GM10248 (cell line): ENCODE measurements around the gene FAM53B.

Experiments
- CTCF ChIA-PET: fragments of 300-600 bp; sonication (Branson Sonifier 250); formaldehyde crosslinking; extraction: SDS; loops from one replicate; lab custom pipeline; 2021; ENCODE audit warnings: antibody characterized with exemption; lab: Yijun Ruan, JAX
- POLR2A ChIA-PET: fragments of 350-650 bp; sonication (Branson Sonifier 250); formaldehyde crosslinking; extraction: SDS; loops from one replicate; lab custom pipeline; 2020; ENCODE audit warnings: antibody characterized with exemption; lab: Yijun Ruan, JAX
- DNase-seq: peaks from one replicate; pipeline ENCODE4 v3.0.0; 2012; ENCODE audit errors: extremely low spot score
- TF ChIP-seq, protein P1 (sequence below): IDR thresholded peaks from 2 replicates; pipeline ENCODE4 v1.5.1; 2012; ENCODE audit warnings: mild to moderate bottlenecking, low read depth; ENCODE audit errors: extremely low read depth, missing control alignments, control extremely low read depth

Gene FAM53B

DNA sequence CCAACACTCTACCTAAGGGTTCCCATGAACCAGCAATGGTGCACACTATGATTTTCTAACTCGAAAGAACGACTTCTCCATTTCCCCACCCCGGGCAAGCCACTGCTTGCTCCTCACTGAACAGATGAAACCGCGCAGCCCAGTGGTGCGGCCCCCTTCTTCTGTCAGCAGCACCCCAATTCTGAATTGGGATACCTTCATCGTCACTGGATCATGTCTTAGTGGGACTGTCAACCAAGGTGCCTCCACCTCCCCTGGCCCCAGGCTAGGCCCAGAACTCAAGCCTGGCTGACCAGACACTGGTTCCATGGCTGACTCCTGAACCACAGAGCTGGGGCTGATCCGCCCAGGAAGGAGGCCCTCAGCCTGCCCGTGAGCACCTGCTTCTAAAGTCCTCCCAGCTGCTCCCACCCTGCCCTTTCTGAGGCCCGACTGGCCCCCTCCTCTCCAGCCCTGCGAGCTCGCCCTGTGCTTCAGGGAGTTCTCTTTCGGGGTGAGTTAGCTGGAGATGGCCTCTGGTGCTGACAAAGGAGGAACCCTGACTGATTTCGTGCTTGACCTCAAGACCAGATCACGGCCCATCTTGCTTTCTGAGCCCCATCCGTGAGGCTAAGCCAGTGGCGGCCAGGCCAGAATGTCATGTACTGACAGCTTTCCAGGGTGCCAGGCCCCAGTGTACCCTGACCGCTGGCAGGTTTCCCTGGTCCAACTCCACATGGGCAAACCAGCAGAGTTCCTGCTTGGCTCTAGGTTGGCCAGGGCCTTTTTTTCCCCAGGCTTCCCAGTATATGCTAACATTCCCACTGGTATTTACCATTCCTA, 44.5 kb downstream of the FAM53B start:
- TF ChIP-seq, protein P1, sequence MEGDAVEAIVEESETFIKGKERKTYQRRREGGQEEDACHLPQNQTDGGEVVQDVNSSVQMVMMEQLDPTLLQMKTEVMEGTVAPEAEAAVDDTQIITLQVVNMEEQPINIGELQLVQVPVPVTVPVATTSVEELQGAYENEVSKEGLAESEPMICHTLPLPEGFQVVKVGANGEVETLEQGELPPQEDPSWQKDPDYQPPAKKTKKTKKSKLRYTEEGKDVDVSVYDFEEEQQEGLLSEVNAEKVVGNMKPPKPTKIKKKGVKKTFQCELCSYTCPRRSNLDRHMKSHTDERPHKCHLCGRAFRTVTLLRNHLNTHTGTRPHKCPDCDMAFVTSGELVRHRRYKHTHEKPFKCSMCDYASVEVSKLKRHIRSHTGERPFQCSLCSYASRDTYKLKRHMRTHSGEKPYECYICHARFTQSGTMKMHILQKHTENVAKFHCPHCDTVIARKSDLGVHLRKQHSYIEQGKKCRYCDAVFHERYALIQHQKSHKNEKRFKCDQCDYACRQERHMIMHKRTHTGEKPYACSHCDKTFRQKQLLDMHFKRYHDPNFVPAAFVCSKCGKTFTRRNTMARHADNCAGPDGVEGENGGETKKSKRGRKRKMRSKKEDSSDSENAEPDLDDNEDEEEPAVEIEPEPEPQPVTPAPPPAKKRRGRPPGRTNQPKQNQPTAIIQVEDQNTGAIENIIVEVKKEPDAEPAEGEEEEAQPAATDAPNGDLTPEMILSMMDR, result no peak
- no peak for DNase-seq
- ChIA-PET POLR2A (no interaction called here), CTCF (interaction anchor here (1.4 to 1.5 kb wide), 3 partner anchors 12 to 42 kb away, joined by 3 to 9 read pairs (median 4); no protein-coding TSS in a partner anchor)

DNA sequence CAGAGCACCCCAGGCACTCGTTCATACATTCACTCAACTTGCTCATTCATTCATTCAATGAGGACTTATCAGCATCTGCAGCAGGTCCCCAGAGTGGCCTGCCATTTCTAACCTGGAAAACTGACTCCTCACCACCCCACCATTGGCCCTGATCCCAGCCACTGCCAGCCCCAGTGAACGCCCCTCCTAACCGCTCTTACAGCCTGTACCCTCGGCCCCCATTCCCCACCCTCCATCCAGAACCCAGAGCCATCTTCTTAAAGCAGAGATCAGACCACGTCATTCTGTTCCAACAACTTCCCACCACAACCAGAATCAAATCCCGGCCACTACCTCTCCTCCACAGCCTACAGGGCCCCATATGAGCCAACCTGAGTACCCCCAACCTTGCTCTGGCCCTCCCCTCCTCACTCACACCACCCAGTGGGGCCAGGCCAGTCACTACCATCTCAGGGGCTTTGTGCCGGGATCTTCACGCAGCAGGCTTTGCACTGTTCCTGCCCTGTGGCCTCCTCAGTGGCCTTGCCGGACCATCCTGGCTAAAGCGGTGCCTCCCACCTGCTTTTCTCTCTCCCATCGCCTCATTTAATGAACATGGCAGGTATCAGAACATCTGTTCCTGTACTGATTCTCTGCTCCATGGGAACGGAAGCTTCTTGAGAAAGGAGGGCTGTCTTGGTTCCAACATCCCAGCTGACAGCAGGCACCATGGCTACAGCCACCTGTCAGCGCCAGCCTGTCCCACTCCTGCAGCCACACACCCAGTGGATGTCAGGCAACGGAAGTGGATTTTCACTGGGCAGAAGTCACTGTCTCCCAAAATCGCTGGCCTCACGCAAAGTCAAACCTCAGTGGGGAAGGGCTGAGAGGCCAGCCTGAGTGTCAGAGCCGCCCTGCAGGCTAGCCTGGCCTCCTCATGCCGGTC, 45.4 kb downstream of the FAM53B start:
- ChIA-PET CTCF (interaction anchor here (1.4 to 2.9 kb wide), 5 partner anchors 11 to 43 kb away, joined by 3 to 17 read pairs (median 14); no protein-coding TSS in a partner anchor), POLR2A (no interaction called here)
- DNase-seq, result no peak
- TF ChIP-seq, protein P1, result no peak

DNA sequence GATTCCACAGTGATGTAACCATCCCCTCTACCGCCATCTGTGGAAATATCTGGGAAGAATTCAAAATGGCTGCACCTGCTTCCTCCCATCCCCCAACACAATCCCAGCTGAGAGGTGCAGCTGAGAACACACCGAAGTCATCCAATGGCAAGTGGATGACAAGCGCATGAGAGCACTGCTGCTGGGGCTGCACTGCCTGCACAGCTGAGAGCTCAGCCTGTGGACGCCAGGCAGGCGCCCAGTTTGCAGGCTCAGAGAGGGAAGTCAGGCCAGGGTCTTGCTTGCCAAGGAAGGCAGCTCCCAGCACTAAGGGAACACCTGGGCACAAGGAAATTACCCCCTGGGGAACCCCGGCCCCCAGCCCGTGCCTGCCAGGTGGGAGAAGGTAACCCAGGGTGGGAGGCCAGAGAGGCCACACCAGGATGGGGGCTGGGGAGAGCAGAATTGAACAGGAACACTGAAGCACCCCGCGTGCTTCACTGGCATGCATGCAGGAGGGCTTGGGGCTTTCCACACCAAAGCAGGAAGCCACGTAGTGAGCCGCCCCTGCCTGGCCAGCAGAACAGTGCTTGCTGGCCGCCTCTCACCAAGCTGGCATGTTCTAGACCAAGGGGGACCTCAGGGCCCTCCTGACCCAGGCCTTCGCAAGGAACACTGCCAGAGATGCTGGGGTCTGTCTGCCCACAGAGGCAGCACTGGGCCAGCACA, 46.2 kb downstream of the FAM53B start:
- TF ChIP-seq, protein P1, result no peak
- ChIA-PET CTCF (interaction anchor here (0.9 to 2.9 kb wide), 7 partner anchors 8 to 43 kb away, joined by 3 to 17 read pairs (median 12); no protein-coding TSS in a partner anchor), POLR2A (no interaction called here)
- DNase-seq, result peak; percentile 64

DNA sequence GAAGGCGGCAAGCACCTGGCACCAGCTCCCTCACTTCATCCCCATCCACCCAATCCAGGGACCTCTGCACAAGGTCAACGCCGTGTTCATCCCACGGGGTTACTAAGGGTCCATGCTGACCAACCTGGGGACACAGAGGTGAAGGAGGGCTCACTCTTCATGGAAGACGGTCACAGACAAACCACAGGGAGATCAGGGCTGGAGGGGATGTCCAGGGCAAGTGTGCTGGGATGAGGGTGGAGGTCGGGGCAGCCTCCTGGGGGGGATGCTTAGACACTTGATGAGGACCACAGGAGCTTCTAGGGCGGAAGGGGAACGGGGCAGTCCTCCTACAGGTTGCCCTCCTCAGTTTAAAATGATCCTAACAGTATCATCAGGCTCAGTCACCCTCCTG, 46.7 kb downstream of the FAM53B start:
- POLR2A ChIA-PET, result no interaction called here
- CTCF ChIA-PET, result interaction anchor here (0.9 to 2.9 kb wide), 11 partner anchors 9 to 169 kb away, joined by 3 to 17 read pairs (median 6); no protein-coding TSS in a partner anchor
- TF ChIP-seq, protein P1, result no peak
- DNase-seq, result no peak

DNA sequence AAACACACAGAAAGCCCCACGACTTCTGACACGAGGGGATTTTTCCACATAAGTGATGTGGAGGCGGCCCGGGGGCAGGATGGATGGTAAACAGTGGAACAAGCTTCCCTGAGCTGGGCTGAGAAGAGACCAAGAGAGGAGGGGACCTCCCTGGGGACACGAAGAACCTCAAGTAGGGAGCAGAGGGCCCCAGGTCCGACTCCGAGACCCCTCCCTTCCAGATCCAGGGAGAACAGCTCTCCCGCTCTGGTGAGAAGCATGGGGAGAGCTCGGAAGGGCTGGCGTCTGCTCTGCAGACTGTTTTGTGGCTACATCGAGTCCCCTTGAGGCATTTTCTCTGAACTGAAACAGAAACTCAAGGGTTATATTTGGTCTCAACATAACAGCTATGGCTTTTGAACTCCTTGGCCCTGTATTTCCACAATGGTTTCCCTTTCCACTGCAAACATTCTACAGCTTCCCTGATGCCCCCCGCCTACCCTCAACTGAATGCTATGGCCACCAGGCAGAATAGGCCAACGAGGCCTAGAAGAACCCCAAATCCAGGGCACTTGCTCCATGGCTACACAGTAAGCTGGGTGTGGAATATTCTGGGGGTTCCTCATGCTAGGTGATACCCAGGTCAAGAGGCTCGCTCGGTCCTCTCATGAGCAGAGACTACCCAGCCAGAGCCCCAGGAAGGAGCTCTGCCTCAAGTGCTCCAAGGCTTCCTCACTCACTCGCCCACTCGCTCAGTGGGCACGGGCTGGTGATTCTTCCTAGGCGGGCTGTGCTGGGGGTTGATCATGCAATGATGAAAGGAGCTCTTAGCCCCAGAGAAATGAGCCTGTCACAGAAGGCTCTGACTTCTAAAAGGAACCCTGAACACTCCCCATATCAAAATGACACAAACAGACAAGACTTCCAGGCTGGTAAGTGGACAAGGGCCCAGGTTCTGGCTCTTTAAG, 47.5 kb downstream of the FAM53B start:
- peak; percentile 83 for DNase-seq
- POLR2A ChIA-PET, result interaction anchor here (0.6 kb wide), 1 partner anchor 201 kb away, joined by 3 read pairs; no protein-coding TSS in a partner anchor
- TF ChIP-seq, protein P1, result no peak
- CTCF ChIA-PET, result interaction anchor here (0.9 to 2.9 kb wide), 14 partner anchors 9 to 168 kb away, joined by 3 to 17 read pairs (median 4); no protein-coding TSS in a partner anchor
